Transverse colon (tissue), 4 donors: ENCODE measurements around the gene SPNS3. TPM values are rescaled to one million over a fixed set of nuclear protein-coding genes. Genes with fewer than 3 reads are reported as not detected.
A peak's percentile ranks its signal among the peaks of the same experiment; 100 is the strongest.

Experiments used
- DNase-seq: peaks from one replicate; pipeline ENCODE4 v3.0.0-alpha.2; 2019
- H3K27ac ChIP-seq, 4 donors: fragments of 200-600 bp; sonication (generic); 2 replicates each; pipeline ENCODE4 v1.5.1; 2016 to 2018; ENCODE audit warnings: inconsistent platforms in 4 of 4
- H3K27me3 ChIP-seq: fragments of 200-600 bp; sonication (generic); 2 replicates; pipeline ENCODE4 v1.5.1; 2017; ENCODE audit warnings: inconsistent platforms
- H3K36me3 ChIP-seq, 4 donors: fragments of 200-600 bp; sonication (generic); 2 replicates each; pipeline ENCODE4 v1.5.1; 2017 to 2019; ENCODE audit warnings: inconsistent platforms in 4 of 4
- H3K4me1 ChIP-seq, 4 donors: fragments of 200-600 bp; sonication (generic); 2 replicates each; pipeline ENCODE4 v1.5.1; 2017 to 2020; ENCODE audit warnings: inconsistent platforms in 4 of 4
- H3K4me3 ChIP-seq, 4 donors: fragments of 200-600 bp; sonication (generic); 1 replicate in 1 of 4; 2 replicates in 3 of 4; pipeline versions ENCODE4 v1.5.1 to v1.6.1; 2017 to 2019; ENCODE audit warnings: inconsistent platforms in 4 of 4
- H3K9me3 ChIP-seq, 2 donors: fragments of 200-600 bp; sonication (generic); 2 replicates each; pipeline ENCODE4 v1.5.1; 2017 to 2019; ENCODE audit warnings: inconsistent platforms in 2 of 2
- CTCF ChIP-seq, 5 experiments: fragments of 200-600 bp in 3 of 5; fragments of 450-650 bp in 2 of 5; sonication (generic) in 3 of 5; IDR thresholded peaks; 1 replicate in 2 of 5; 2 replicates in 3 of 5; pipeline ENCODE4 v1.5.1; 2016 to 2017; ENCODE audit warnings: antibody characterized with exemption in 5 of 5, inconsistent platforms in 3 of 5, mild to moderate bottlenecking in 2 of 5, moderate library complexity in 1 of 5
- EP300 ChIP-seq: sonication (generic); formaldehyde crosslinking; IDR thresholded peaks from one replicate; pipeline ENCODE4 v1.6.1; 2017; ENCODE audit warnings: antibody characterized with exemption, low read depth
- POLR2A ChIP-seq: fragments of 450-650 bp; IDR thresholded peaks from one replicate; pipeline ENCODE4 v1.6.1; 2016; ENCODE audit warnings: antibody characterized with exemption, mild to moderate bottlenecking, moderate library complexity
- POLR2AphosphoS5 ChIP-seq, 3 donors: sonication (generic); formaldehyde crosslinking; IDR thresholded peaks; one replicate each; pipeline ENCODE4 v1.6.1; 2016; ENCODE audit warnings: antibody characterized with exemption in 3 of 3
- WGBS, 2 donors: methylation state at CpG; one replicate each; pipeline ENCODE4 v1.1.5; 2018; ENCODE audit warnings: low coverage in 1 of 2; 5-methylcytosine and 5-hydroxymethylcytosine counted together
- in situ Hi-C, 4 donors: fragments of 200-750 bp; cut with MboI; loops; one replicate each; pipeline versions ENCODE4 v1.15.0 to v1.15.1; 2017; ENCODE audit warnings: low sequenced_read_pairs in 3 of 4, low pct_ligation_motif_present in 1 of 4, low pct_unique_long_range_greater_than_20kb in 1 of 4
- intact Hi-C: fragments of 100-400 bp; cut with DNase I; formaldehyde crosslinking; loops from one replicate; pipeline ENCODE4 v1.15.1; 2023; ENCODE audit warnings: low total_unique reads
- total RNA-seq, 4 donors: library from RNA; depleted of rRNA; stranded (reverse); fragments of >200 nt; gene quantifications; one replicate each; pipeline ENCODE4 v1.1.0, GENCODE V29; 2016

The SPNS3 gene
- total RNA-seq, 4 donors from 2014 or later = not detected

GRCh38 chr17:4531988-4532736 is 98.4 kb downstream of the SPNS3 start:
- no peak for TF ChIP-seq EP300
- no peak for TF ChIP-seq POLR2A
- no peak for TF ChIP-seq CTCF (IDR thresholded peaks at IDR 0.05)
- TF ChIP-seq POLR2AphosphoS5 (IDR thresholded peaks at IDR 0.05) = no peak

GRCh38 chr17:4532860-4533522 is 99.3 kb downstream of the SPNS3 start:
- no peak for TF ChIP-seq CTCF (IDR thresholded peaks at IDR 0.05)
- peaks cover 24% of the 10 kb centered on the region for H3K27me3 ChIP-seq
- peak overlapping the region in 2 of 4 donors; percentile 45 to 50 for H3K27ac ChIP-seq
- 88% methylated on average over 33 of the region's 33 CpGs; no CpG with 5 or more reads in 1 of the 2 donors for WGBS, 2 donors
- no peaks in the 10 kb centered on the region for H3K36me3 ChIP-seq
- in situ Hi-C loops = no loop called here
- H3K4me1 ChIP-seq = peaks cover 6 to 37% (median 24%) of the 10 kb centered on the region in 4 donors
- H3K9me3 ChIP-seq = no peaks in the 10 kb centered on the region
- no peak overlapping the region for H3K4me3 ChIP-seq
- DNase-seq = no peak
- intact Hi-C loops = no loop called here

More at GRCh38 chr17:4531988-4532736, 98.4 kb downstream of the SPNS3 start:
- no peaks in the 10 kb centered on the region for H3K36me3 ChIP-seq
- H3K27ac ChIP-seq = peak overlapping the region in 1 of 4 donors; percentile 23
- in situ Hi-C loops = no loop called here
- H3K9me3 ChIP-seq = no peaks in the 10 kb centered on the region
- 91 to 93% methylated on average over 8 to 17 of the region's 17 CpGs for WGBS, 2 donors
- intact Hi-C loops = no loop called here
- H3K4me1 ChIP-seq = peaks cover 6 to 29% (median 22%) of the 10 kb centered on the region in 4 donors
- no peak for DNase-seq
- H3K27me3 ChIP-seq = peaks cover 24% of the 10 kb centered on the region
- no peak overlapping the region for H3K4me3 ChIP-seq

- TF ChIP-seq EP300 (no peak), CTCF (IDR thresholded peaks at IDR 0.05) (no peak), POLR2A (no peak), POLR2AphosphoS5 (IDR thresholded peaks at IDR 0.05) (no peak)
- 0 to 48% methylated on average over 1 to 23 of the region's 23 CpGs for WGBS, 2 donors
- H3K36me3 ChIP-seq = peaks cover 0 to 4% (median under 1%) of the 10 kb centered on the region in 4 donors
- no peak overlapping the region for H3K4me3 ChIP-seq
- H3K4me1 ChIP-seq = peaks cover 6 to 39% (median 24%) of the 10 kb centered on the region in 4 donors
- intact Hi-C loops (no loop called here), in situ Hi-C loops (no loop called here)
- H3K27ac ChIP-seq = peak overlapping the region; percentile 13 to 50 (median 40)
- H3K9me3 ChIP-seq = no peaks in the 10 kb centered on the region
- DNase-seq = peak; percentile 59
- peaks cover 24% of the 10 kb centered on the region for H3K27me3 ChIP-seq
Measured at GRCh38 chr17:4533523-4534504, 100.1 kb downstream of the SPNS3 start.
